NCI-H2107 (cell line): ENCODE results near the gene CACNA1D.

Experiments used
- DNase-seq: peaks from one replicate; lab custom pipeline; 2025; lab: John Stamatoyannopoulos, UW

CACNA1D gene

GRCh38 chr3:53750253-53751210, 256.1 kb downstream of the CACNA1D start:
- DNase-seq: no peak

DNA sequence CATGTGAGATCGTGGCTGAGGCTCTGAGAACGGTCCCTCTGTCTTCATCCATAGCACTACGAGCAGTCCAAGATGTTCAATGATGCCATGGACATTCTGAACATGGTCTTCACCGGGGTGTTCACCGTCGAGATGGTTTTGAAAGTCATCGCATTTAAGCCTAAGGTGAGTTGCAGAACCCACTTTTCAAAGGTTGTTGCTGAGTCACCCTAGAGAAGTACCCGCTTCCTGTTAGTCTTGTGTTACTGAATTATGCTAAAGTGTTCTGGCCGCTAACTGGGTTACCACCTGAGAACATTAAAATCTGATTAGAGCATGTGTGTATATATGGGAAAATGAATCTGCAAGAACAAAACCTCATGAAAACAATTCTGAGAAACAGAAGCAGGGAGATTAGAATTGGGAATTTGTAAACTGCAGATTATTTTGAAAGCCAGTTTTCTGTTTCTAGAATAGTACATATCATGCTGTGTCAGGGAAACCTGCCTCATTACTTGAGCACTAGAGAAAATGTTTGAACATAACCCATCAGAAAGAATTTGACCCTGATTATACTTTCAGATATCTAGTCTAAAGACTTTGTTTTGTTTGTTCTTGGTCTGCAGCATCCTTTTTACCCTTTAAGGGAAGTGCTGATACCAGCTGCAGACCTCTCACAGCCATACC, 259.2 kb downstream of the CACNA1D start:
- no peak for DNase-seq

- no peak for DNase-seq
These were observed 259.9 kb downstream of the CACNA1D start for GRCh38 chr3:53754325-53754724.

DNA sequence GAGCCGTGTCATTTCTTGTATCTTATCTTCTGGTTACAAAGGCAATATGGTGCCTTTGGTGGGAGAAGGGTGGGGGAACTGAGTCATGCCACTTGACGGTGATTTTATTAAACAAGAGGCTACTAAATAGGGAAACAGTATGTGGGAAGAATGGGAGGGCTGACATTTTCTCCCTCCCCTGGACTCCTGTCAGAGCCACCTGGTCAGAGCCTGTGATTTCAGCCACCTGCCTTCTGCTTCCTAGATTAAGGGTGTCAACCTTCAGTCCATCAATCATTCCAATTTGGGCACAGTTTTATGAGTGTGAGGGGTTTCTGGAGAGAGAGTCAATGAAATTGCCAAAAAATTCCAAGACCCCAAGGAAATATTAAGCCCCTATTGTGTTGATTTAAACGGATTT, 264.4 kb downstream of the CACNA1D start:
- no peak for DNase-seq

GRCh38 chr3:53763353-53763752, 268.9 kb downstream of the CACNA1D start:
- DNase-seq: no peak

DNA sequence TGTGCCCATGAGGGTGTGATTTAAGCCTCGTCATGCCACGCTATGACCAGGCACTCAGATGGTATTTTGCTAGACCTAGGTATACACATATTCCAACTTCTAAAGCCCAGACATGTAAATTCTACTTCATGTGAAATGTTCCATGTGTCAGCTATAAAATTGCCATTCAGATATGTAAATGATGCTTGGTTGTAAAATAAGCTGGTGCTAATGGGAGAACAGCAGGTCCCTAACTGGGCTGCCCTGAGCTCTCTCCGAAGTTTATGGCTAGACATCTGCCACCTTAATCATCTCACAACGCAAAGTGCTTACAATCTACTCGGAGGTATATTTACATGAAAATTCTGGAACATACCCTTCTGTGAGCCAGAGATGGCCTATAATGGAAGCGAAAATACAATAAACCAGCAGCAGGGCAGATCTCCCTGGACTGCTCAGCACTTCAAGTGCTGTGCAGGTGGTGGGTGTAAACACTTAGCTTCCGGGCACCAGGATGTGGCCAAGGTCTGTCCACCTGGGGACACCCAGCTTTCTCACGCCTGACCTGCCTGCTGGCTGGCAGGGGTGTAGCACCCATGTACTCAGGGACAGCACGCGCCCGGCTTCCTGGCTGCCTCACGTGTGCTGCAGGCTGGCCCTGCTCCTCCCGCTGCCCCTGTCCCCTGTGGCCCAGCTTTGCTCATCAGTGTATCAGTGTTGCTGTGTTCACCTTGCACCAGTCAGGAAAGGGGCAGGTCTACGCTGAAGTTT, 269.8 kb downstream of the CACNA1D start:
- no peak for DNase-seq

DNA sequence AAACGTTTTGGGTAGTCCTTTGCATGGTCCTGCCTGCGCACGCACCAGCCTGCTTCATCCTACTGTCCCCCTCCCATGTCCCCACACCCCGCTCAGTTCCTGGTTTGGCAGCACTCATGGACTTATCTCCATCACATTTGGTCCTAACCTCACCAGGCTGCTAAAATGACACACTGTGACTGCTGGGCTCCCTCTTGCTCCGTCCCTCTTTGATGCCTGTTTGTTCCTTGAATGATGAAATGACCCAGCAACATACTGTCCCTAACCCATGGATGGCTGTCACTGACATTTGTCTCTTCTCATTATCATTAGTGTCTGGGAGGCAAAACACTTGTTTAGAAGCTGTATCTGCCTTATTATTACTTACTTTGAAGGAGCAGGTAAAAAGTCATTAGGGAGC, 271.3 kb downstream of the CACNA1D start:
- DNase-seq: no peak

DNA sequence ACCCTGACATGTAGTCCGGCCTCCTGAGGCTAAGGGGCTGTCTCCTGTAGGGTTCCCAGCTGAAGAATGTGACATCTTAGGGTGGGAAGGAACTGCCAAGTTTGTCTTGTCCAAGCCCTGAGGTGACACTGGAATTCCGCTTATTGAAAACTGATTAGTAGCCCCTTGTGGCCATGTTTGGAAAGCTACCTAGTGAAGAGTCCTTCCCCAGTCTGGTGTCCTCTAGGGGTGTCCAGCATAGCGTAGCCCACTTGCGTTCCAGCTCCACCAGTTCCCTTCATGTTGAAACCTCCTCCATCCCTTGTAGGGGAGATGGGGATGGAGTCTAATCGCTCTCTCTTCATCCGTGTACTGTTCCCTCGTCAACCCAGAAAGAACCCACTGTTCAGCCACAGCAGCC, 272.3 kb downstream of the CACNA1D start:
- DNase-seq: no peak

GRCh38 chr3:53768478-53769459, 274.4 kb downstream of the CACNA1D start:
- no peak for DNase-seq

DNA sequence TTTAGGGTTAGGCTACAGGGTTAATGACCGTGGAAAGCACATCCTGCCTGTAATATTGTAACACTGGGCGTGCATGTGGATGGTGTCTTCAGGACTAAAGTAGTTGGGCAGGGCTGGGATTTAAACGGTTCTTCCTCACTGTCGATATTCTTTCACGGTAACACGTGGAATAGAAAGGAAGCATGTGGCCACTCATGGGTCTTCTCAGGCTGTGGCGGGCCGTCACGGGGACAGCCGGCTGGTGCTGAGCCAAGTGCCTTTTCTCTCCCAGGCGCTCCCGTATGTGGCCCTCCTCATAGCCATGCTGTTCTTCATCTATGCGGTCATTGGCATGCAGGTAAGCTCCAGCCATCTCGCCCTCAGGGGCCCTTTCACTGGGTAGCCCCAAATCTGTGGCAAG, 278.2 kb downstream of the CACNA1D start:
- no peak for DNase-seq

DNA sequence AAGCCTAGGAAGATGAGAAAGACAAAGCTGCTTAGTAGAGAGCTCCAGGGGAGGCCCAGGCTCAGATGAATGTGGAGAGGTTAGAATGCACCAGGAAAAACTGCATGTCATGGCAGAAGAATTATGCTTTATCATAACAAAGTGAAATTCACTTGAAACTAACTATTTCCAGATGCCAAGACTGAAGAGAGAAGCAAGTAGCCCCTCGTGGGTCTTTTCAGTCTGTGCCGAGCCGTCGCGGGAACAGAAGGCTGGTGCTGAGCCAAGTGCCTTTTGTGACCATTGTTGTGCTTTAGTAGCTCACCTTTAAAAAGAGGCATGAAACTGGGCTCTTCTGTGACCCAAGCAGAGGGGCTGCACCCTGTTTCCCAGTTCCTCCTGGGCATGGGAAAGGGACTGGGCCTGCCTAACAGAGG, 278.6 kb downstream of the CACNA1D start:
- DNase-seq: no peak

DNA sequence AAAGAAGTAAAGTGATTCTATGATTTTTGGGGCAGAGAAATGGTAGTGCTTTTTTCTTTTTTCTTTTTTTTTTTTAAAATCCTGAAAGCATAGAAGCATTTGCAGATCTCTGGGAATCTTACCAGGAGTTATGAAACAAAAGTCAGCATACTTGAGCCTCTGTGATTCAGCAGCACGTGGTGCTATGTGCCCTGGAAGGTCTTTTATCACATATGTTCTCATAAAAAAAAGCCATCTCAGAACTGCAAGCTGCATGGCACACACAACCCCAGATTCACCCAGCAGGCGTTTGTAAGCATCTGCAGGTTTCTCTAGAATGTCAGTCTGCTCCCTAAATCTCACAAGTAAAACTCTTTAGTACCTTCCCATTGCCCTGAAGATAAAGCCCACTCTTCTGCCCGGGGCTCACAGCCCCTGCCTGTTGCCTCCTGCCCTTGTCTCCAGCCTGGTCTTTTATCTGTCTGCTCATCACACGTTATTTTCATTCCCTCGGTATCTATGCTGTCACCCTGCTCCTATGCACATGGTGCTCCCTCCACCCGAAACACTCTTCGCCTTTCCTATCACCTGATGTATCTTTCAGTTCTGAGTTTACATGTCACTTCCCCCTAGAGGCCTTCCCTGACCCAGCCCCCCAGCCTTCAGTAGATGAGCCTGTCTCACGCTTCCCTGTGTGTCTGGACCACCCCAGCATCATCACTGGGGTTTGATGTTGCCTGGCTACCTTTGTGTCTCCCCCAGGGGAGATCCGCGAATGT, 279.4 kb downstream of the CACNA1D start:
- DNase-seq: no peak

- DNase-seq: no peak
These were observed 280.0 kb downstream of the CACNA1D start for GRCh38 chr3:53774414-53774813.

DNA sequence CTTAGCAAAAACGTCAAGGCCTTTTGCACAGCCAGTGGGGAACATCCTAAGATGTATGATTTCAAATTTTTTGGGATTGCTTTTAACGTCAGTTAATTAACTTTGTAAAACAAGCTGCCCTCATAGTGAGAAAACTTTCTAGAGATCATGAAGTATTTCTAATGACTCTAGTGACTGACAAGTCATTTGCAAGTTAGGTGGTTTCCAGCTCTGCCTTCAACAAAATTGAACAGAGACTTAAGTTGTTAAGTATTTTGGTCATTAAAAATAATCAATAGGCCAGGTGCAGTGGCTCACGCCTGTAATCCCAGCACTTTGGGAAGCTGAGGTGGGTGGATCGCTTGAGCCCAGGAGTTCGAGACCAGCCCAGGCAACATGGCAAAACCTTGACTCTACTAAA, 280.6 kb downstream of the CACNA1D start:
- DNase-seq: no peak

DNA sequence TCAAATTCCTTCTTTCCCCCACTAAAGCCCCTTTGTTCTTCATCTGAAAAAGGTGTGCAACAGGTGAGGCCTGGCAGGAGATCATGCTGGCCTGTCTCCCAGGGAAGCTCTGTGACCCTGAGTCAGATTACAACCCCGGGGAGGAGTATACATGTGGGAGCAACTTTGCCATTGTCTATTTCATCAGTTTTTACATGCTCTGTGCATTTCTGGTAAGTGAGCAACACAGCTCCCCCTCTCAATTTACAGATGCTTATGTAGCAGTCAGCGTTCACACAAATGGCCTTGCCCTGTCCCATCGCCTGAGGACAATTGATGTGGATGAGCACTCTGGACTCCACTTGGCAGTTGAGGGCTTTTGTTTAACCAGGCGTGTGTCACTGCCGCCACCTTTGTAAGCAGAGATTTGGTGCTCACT, 281.4 kb downstream of the CACNA1D start:
- no peak for DNase-seq

- DNase-seq: no peak
These were observed 282.2 kb downstream of the CACNA1D start for GRCh38 chr3:53776494-53777101.

- DNase-seq: no peak
These were observed 283.1 kb downstream of the CACNA1D start for GRCh38 chr3:53777468-53777867.

GRCh38 chr3:53778153-53778552, 283.7 kb downstream of the CACNA1D start:
- no peak for DNase-seq

- no peak for DNase-seq
These were observed 285.8 kb downstream of the CACNA1D start for GRCh38 chr3:53780171-53780570.

DNA sequence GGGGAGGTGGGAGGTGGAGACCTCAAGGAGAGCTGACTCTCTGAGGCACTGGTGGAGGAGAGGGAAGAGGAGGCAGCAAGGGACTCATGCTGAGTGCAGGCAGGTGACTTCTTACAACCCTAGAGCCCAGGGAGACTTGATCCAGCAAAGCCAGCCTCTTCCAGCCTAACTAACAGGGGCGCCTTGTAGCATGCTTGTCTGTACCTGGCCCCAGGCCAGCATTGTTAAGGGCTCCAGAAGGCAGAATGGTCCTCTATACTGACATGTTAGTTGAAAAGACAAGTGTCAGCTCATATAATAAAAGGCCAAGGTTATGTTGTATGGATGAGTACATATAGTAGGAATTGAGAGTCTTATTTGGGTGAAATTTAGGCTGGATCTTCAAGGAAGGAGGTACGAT, 286.4 kb downstream of the CACNA1D start:
- DNase-seq: no peak
